ENCODE data around the gene BAIAP2.
"Not testable (repeated sequence)": the region's sequence is repeated elsewhere in the genome, so short reads cannot be mapped to it uniquely, and the experiment has no call there.

The BAIAP2 gene

DNA sequence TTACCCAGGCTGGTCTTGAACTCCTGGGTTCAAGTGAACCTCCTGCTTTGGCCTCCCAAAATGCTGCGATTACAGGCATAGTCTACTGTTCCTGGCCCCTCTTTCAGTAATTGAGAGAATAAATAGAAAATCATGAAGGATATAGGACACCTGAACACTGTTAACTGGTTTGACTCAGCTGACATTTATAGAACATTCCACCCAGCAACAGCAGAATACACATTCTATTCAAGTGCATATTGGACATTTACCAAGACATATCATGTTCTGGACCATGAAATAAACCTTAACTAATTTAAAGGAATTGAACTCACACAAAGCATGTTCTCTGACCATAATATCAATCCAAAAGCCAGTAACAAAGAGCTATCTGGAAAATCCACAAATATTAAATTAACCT, 19.8 kb upstream of the BAIAP2 start:
- Histone ChIP-seq H3K4me2 (ENCODE audit: low read depth, low read length) (no peak overlapping the region), H4K20me1 (ENCODE audit: insufficient read depth, low read length) (no peaks in the 10 kb centered on the region), H3K36me3 (replicated peaks; ENCODE audit: insufficient read depth, low read length) (no peaks in the 10 kb centered on the region), H2AFZ (ENCODE audit: low read length) (no peak overlapping the region), H3K4me1 (ENCODE audit: low read length) (peaks cover 11% of the 10 kb centered on the region), H3F3A (ENCODE audit: insufficient read depth, low read length) (no peaks in the 10 kb centered on the region), H3K9me2 (replicated peaks; ENCODE audit: insufficient read depth, low read length) (no peaks in the 10 kb centered on the region), H3K79me2 (ENCODE audit: low read length) (no peaks in the 10 kb centered on the region), H3K27ac (ENCODE audit: low read length) (no peak overlapping the region), H3K4me3 (ENCODE audit: low read length) (no peak overlapping the region), H3K27me3 (replicated peaks; ENCODE audit: insufficient read depth, low read length) (peaks cover 9% of the 10 kb centered on the region; the same call in 1 of the 2 replicates), H3K9me3 (replicated peaks; ENCODE audit: insufficient read depth, low read length) (no peaks in the 10 kb centered on the region), H3K9ac (ENCODE audit: low read length) (no peak overlapping the region)
- TF ChIP-seq, protein P1, sequence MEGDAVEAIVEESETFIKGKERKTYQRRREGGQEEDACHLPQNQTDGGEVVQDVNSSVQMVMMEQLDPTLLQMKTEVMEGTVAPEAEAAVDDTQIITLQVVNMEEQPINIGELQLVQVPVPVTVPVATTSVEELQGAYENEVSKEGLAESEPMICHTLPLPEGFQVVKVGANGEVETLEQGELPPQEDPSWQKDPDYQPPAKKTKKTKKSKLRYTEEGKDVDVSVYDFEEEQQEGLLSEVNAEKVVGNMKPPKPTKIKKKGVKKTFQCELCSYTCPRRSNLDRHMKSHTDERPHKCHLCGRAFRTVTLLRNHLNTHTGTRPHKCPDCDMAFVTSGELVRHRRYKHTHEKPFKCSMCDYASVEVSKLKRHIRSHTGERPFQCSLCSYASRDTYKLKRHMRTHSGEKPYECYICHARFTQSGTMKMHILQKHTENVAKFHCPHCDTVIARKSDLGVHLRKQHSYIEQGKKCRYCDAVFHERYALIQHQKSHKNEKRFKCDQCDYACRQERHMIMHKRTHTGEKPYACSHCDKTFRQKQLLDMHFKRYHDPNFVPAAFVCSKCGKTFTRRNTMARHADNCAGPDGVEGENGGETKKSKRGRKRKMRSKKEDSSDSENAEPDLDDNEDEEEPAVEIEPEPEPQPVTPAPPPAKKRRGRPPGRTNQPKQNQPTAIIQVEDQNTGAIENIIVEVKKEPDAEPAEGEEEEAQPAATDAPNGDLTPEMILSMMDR (IDR thresholded peaks at IDR 0.05; ENCODE audit: low read length): no peak
- TF ChIP-seq EZH2phosphoT487 (IDR thresholded peaks at IDR 0.05; ENCODE audit: low read length) (no peak), EZH2 (optimal IDR thresholded peaks at IDR 0.05; ENCODE audit: low read depth, low read length) (no peak)
- DNase-seq: no peak

DNA sequence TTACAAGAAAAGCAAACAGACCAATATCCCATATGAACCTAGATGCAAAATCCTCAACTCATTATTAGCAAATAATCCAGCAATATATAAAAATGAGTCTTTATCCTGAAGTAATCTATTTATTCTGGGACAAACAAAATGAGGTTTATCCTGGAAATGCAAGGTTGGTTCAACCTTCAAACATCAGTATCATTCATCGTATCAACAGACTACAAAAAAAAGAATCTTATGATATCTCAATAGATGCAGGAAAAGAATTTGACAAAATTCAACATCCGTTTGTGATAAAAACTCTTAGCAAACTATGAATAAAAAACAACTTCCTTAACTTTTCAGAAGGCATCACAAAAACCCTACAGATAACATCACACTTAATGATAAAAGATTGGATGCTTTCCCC, 18.4 kb upstream of the BAIAP2 start:
- no peak overlapping the region for H3K9ac ChIP-seq (ENCODE audit: low read length)
- H3K27me3 ChIP-seq (replicated peaks; ENCODE audit: insufficient read depth, low read length): peaks cover 14% of the 10 kb centered on the region; the same call in 1 of the 2 replicates
- no peaks in the 10 kb centered on the region for H3K79me2 ChIP-seq (ENCODE audit: low read length)
- no peak overlapping the region for H3K27ac ChIP-seq (ENCODE audit: low read length)
- H3F3A ChIP-seq (ENCODE audit: insufficient read depth, low read length): no peaks in the 10 kb centered on the region
- peaks cover 11% of the 10 kb centered on the region for H3K4me1 ChIP-seq (ENCODE audit: low read length)
- H3K36me3 ChIP-seq (replicated peaks; ENCODE audit: insufficient read depth, low read length): no peaks in the 10 kb centered on the region
- TF ChIP-seq, protein P1 (IDR thresholded peaks at IDR 0.05; ENCODE audit: low read length): no peak
- TF ChIP-seq EZH2phosphoT487 (IDR thresholded peaks at IDR 0.05; ENCODE audit: low read length) (no peak), EZH2 (optimal IDR thresholded peaks at IDR 0.05; ENCODE audit: low read depth, low read length) (no peak)
- no peak overlapping the region for H3K4me3 ChIP-seq (ENCODE audit: low read length)
- no peaks in the 10 kb centered on the region for H3K9me3 ChIP-seq (replicated peaks; ENCODE audit: insufficient read depth, low read length)
- H4K20me1 ChIP-seq (ENCODE audit: insufficient read depth, low read length): no peaks in the 10 kb centered on the region
- DNase-seq: no peak
- H2AFZ ChIP-seq (ENCODE audit: low read length): no peak overlapping the region
- no peak overlapping the region for H3K4me2 ChIP-seq (ENCODE audit: low read depth, low read length)
- H3K9me2 ChIP-seq (replicated peaks; ENCODE audit: insufficient read depth, low read length): no peaks in the 10 kb centered on the region

DNA sequence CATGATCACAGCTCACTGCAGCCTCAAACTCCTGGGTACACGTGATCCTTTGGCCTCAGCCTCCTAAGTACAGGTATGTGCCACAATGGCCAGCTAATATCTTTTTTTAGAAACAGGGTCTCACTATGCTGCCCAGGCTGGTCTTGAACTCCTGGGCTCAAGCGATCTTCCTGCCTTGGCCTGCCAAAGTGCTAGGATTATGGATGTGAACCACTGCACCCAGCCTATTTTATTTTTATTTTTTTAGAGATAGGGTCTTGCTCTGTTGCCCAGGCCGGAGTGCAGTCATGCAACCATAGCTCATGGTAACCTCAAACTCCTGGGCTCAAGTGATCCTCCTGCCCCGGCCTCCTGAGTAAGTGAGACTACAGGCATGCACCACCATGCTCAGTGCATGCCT, 17.6 kb upstream of the BAIAP2 start:
- not testable (repeated sequence) for DNase-seq; H3K9me2 ChIP-seq (replicated peaks; ENCODE audit: insufficient read depth, low read length); H3K4me3 ChIP-seq (ENCODE audit: low read length); H3K27ac ChIP-seq (ENCODE audit: low read length); H3K36me3 ChIP-seq (replicated peaks; ENCODE audit: insufficient read depth, low read length); H4K20me1 ChIP-seq (ENCODE audit: insufficient read depth, low read length); H3K9me3 ChIP-seq (replicated peaks; ENCODE audit: insufficient read depth, low read length); H2AFZ ChIP-seq (ENCODE audit: low read length); H3F3A ChIP-seq (ENCODE audit: insufficient read depth, low read length); H3K9ac ChIP-seq (ENCODE audit: low read length); H3K79me2 ChIP-seq (ENCODE audit: low read length)
- Histone ChIP-seq H3K4me1 (ENCODE audit: low read length) (peaks cover 11% of the 10 kb centered on the region), H3K27me3 (replicated peaks; ENCODE audit: insufficient read depth, low read length) (peaks cover 14% of the 10 kb centered on the region; the same call in 1 of the 2 replicates), H3K4me2 (ENCODE audit: low read depth, low read length) (peak overlapping the region; percentile 55; the same call in 1 of the 2 replicates)

DNA sequence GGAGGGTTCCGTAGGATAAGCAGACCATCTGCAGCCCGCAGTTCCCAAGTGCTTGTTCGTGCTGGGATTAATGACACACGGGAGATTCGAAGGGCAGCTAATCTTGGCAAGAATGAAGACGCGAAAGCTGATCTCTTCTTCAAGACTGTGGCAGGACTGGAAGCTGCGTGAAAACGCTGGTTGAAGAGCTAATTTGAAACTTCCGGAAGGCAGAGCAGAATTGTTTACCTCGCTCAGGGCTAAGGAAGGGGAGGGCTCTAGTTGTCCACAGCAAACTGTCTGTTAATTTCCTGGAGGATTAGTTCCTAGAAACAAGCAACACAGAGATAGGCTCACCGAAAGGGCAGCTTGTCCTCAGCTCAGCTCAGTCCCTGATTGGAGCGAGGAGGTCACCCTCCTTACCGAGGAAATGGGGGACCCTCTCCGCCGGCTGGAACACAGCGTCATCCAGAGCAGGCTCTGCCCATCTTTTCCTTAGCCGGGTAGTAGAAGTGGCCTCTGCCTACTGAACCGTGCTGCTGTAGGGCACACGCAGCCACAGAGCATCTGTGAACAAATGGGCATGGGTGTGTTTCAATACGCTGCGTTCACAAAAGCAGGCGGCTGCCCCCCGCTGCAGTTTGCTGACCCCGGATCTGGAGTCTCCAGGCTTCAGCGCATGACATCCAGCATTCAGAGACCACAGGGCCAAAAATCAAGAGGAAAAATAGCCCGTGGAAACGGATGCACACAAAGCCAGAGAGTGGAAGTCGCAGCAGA, 16.7 kb upstream of the BAIAP2 start:
- Histone ChIP-seq H3K27me3 (replicated peaks; ENCODE audit: insufficient read depth, low read length) (peaks cover 14% of the 10 kb centered on the region; the same call in 1 of the 2 replicates), H3K79me2 (ENCODE audit: low read length) (no peaks in the 10 kb centered on the region), H3K9me2 (replicated peaks; ENCODE audit: insufficient read depth, low read length) (no peaks in the 10 kb centered on the region), H3F3A (ENCODE audit: insufficient read depth, low read length) (no peaks in the 10 kb centered on the region), H2AFZ (ENCODE audit: low read length) (peak overlapping the region; percentile 77), H3K36me3 (replicated peaks; ENCODE audit: insufficient read depth, low read length) (no peaks in the 10 kb centered on the region), H3K9me3 (replicated peaks; ENCODE audit: insufficient read depth, low read length) (no peaks in the 10 kb centered on the region), H3K4me2 (ENCODE audit: low read depth, low read length) (peak overlapping the region; percentile 55), H3K27ac (ENCODE audit: low read length) (peak overlapping the region; percentile 50; the same call in 1 of the 2 replicates), H3K9ac (ENCODE audit: low read length) (peak overlapping the region; percentile 20; the same call in 1 of the 2 replicates), H3K4me1 (ENCODE audit: low read length) (peaks cover 11% of the 10 kb centered on the region), H3K4me3 (ENCODE audit: low read length) (peak overlapping the region; percentile 46), H4K20me1 (ENCODE audit: insufficient read depth, low read length) (no peaks in the 10 kb centered on the region)
- TF ChIP-seq EZH2 (optimal IDR thresholded peaks at IDR 0.05; ENCODE audit: low read depth, low read length): no peak
- no peak for TF ChIP-seq EZH2phosphoT487 (IDR thresholded peaks at IDR 0.05; ENCODE audit: low read length)
- TF ChIP-seq, protein P1 (IDR thresholded peaks at IDR 0.05; ENCODE audit: low read length): no peak
- DNase-seq: peak; percentile 55
